Measurements from ENCODE around the gene SPATA6L.
A peak's percentile ranks its signal among the peaks of the same experiment; 100 is the strongest.
"Not testable (repeated sequence)": the region's sequence is repeated elsewhere in the genome, so short reads cannot be mapped to it uniquely, and the experiment has no call there.

The SPATA6L gene

GRCh38 chr9:4677392-4677791, 11.1 kb upstream of the SPATA6L start:
- DNase-seq (ENCODE audit: low spot score), result no peak

- DNase-seq (ENCODE audit: low spot score), result no peak
These were observed 8.5 kb upstream of the SPATA6L start for GRCh38 chr9:4674783-4675182.

GRCh38 chr9:4671737-4672136, 5.5 kb upstream of the SPATA6L start:
- DNase-seq (ENCODE audit: low spot score), result no peak

- no peak for DNase-seq (ENCODE audit: low spot score)
These were observed 4.3 kb upstream of the SPATA6L start for GRCh38 chr9:4670591-4670990.

GRCh38 chr9:4669890-4670289, 3.6 kb upstream of the SPATA6L start:
- no peak for DNase-seq (ENCODE audit: low spot score)

GRCh38 chr9:4668604-4669003, 2.3 kb upstream of the SPATA6L start:
- DNase-seq (ENCODE audit: low spot score), result no peak

- no peak for DNase-seq (ENCODE audit: low spot score)
These were observed 1.4 kb upstream of the SPATA6L start for GRCh38 chr9:4667681-4668080.

GRCh38 chr9:4665357-4665756, 923 bp downstream of the SPATA6L start:
- DNase-seq (ENCODE audit: low spot score), result no peak

GRCh38 chr9:4663956-4664355, 2.3 kb downstream of the SPATA6L start:
- DNase-seq (ENCODE audit: low spot score), result no peak

- DNase-seq (ENCODE audit: low spot score), result no peak
These were observed 3.1 kb downstream of the SPATA6L start for GRCh38 chr9:4662989-4663792.

- peak; percentile 65 for DNase-seq (ENCODE audit: low spot score)
These were observed 3.9 kb downstream of the SPATA6L start, which contains the start of gene PLPP6 for GRCh38 chr9:4662108-4662988. PLPP6 (plus strand) TSS chr9:4662294; CDS start chr9:4662376, 82 bp downstream.

- no peak for DNase-seq (ENCODE audit: low spot score)
These were observed 4.7 kb downstream of the SPATA6L start for GRCh38 chr9:4661611-4662010.

- DNase-seq (ENCODE audit: low spot score), result no peak
These were observed 5.1 kb downstream of the SPATA6L start for GRCh38 chr9:4661165-4661564.

- not testable (repeated sequence) for DNase-seq (ENCODE audit: low spot score)
These were observed 5.6 kb downstream of the SPATA6L start for GRCh38 chr9:4660665-4661064.

GRCh38 chr9:4657426-4658159, 8.7 kb downstream of the SPATA6L start:
- no peak for DNase-seq (ENCODE audit: low spot score)

GRCh38 chr9:4656621-4657020, 9.7 kb downstream of the SPATA6L start:
- DNase-seq (ENCODE audit: low spot score), result no peak

- not testable (repeated sequence) for DNase-seq (ENCODE audit: low spot score)
These were observed 10.1 kb downstream of the SPATA6L start for GRCh38 chr9:4656196-4656595.

GRCh38 chr9:4654538-4654937, 11.7 kb downstream of the SPATA6L start:
- DNase-seq (ENCODE audit: low spot score), result no peak

GRCh38 chr9:4654084-4654483, 12.2 kb downstream of the SPATA6L start:
- DNase-seq (ENCODE audit: low spot score), result no peak

- DNase-seq (ENCODE audit: low spot score), result no peak
These were observed 23.9 kb downstream of the SPATA6L start for GRCh38 chr9:4642351-4642750.

- DNase-seq (ENCODE audit: low spot score), result no peak
These were observed 26.3 kb downstream of the SPATA6L start for GRCh38 chr9:4640027-4640426.

GRCh38 chr9:4639420-4639819, 26.9 kb downstream of the SPATA6L start:
- DNase-seq (ENCODE audit: low spot score), result no peak

Measured in SK-N-DZ (cell line).